Gastroesophageal sphincter (tissue), 4 donors: Measurements from ENCODE around the gene PORCN. TPM values are rescaled to one million over a fixed set of nuclear protein-coding genes. Genes with fewer than 3 reads are reported as not detected.
A peak's percentile ranks its signal among the peaks of the same experiment; 100 is the strongest.

Experiments
- ATAC-seq: fragments of 150-250 bp; one replicate; pipeline ENCODE4 v1.9.1; 2016; ENCODE audit warnings: mild to moderate bottlenecking, moderate library complexity
- H3K27ac ChIP-seq, 4 donors: fragments of 200-600 bp; sonication (generic) in 3 of 4; 1 replicate in 3 of 4; 2 replicates in 1 of 4; pipeline ENCODE4 v1.5.1; 2016 to 2019
- H3K27me3 ChIP-seq: fragments of 200-600 bp; sonication (generic); one replicate; pipeline ENCODE4 v1.5.1; 2019
- H3K36me3 ChIP-seq, 2 donors: fragments of 200-600 bp; sonication (generic); one replicate each; pipeline ENCODE4 v1.5.1; 2019; ENCODE audit warnings: control low read depth in 1 of 2
- H3K4me1 ChIP-seq, 3 donors: fragments of 200-600 bp; sonication (generic); 1 replicate in 2 of 3; 2 replicates in 1 of 3; pipeline ENCODE4 v1.5.1; 2016 to 2019; ENCODE audit warnings: control low read depth in 2 of 3
- H3K4me3 ChIP-seq, 2 donors: fragments of 200-600 bp; sonication (generic); one replicate each; pipeline ENCODE4 v1.5.1; 2019; ENCODE audit warnings: mild to moderate bottlenecking in 1 of 2, moderate library complexity in 1 of 2
- H3K9me3 ChIP-seq, 3 donors: fragments of 200-600 bp; sonication (generic); one replicate each; pipeline ENCODE4 v1.5.1; 2017 to 2019; ENCODE audit warnings: control low read depth in 2 of 3
- CTCF ChIP-seq, 4 experiments: fragments of 200-600 bp in 2 of 4; fragments of 450-650 bp in 2 of 4; sonication (generic) in 1 of 4; IDR thresholded peaks; one replicate each; pipeline ENCODE4 v1.5.1; 2017 to 2019; ENCODE audit warnings: antibody characterized with exemption in 4 of 4, mild to moderate bottlenecking in 2 of 4, moderate library complexity in 2 of 4
- EP300 ChIP-seq: sonication (generic); formaldehyde crosslinking; IDR thresholded peaks from one replicate; pipeline ENCODE4 v1.6.1; 2017; ENCODE audit warnings: antibody characterized with exemption, mild to moderate bottlenecking
- POLR2A ChIP-seq, 2 donors: fragments of 450-650 bp; IDR thresholded peaks; one replicate each; pipeline ENCODE4 v1.6.1; 2017; ENCODE audit warnings: antibody characterized with exemption in 2 of 2, mild to moderate bottlenecking in 2 of 2, moderate library complexity in 1 of 2
- POLR2AphosphoS5 ChIP-seq: sonication (generic); formaldehyde crosslinking; IDR thresholded peaks from one replicate; pipeline ENCODE4 v1.6.1; 2017; ENCODE audit warnings: antibody characterized with exemption
- WGBS, 2 donors: methylation state at CpG; one replicate each; pipeline ENCODE4 v1.1.5; 2018; ENCODE audit warnings: low coverage in 1 of 2; 5-methylcytosine and 5-hydroxymethylcytosine counted together
- total RNA-seq, 4 donors: library from RNA; depleted of rRNA; stranded (reverse); fragments of >200 nt; gene quantifications; one replicate each; pipeline ENCODE4 v1.1.0, GENCODE V29; 2016

PORCN gene
- total RNA-seq, 4 donors from 2014 or later, result 9.4 to 21.0 (median 13.2) TPM

GRCh38 chrX:48504261-48504660, 4.5 kb upstream of the PORCN start:
- ATAC-seq, result no peak
- 65 to 67% methylated on average over 7 of the region's 7 CpGs for WGBS, 2 donors

GRCh38 chrX:48505481-48505880, 3.3 kb upstream of the PORCN start:
- TF ChIP-seq CTCF (IDR thresholded peaks at IDR 0.05) (no peak), EP300 (no peak)
- 82 to 84% methylated on average over 4 to 5 of the region's 5 CpGs for WGBS, 2 donors
- H3K27me3 ChIP-seq, result no peaks in the 10 kb centered on the region
- no peaks in the 10 kb centered on the region for H3K36me3 ChIP-seq
- no peaks in the 10 kb centered on the region for H3K9me3 ChIP-seq
- ATAC-seq, result no peak
- no peak overlapping the region for H3K4me3 ChIP-seq
- H3K4me1 ChIP-seq, result peaks cover 0 to 11% (median 0%) of the 10 kb centered on the region in 3 donors
- H3K27ac ChIP-seq, result no peak overlapping the region

More at GRCh38 chrX:48504261-48504660, 4.5 kb upstream of the PORCN start:
- no peak for TF ChIP-seq EP300
- no peak for TF ChIP-seq POLR2AphosphoS5
- no peak for TF ChIP-seq CTCF (IDR thresholded peaks at IDR 0.05)
- TF ChIP-seq POLR2A (IDR thresholded peaks at IDR 0.05), result no peak
- Histone ChIP-seq H3K36me3 (no peaks in the 10 kb centered on the region), H3K4me3 (no peak overlapping the region), H3K9me3 (no peaks in the 10 kb centered on the region), H3K4me1 (peaks cover 0 to under 1% (median 0%) of the 10 kb centered on the region in 3 donors), H3K27me3 (no peaks in the 10 kb centered on the region), H3K27ac (no peak overlapping the region)

GRCh38 chrX:48507246-48507645, 1.5 kb upstream of the PORCN start:
- H3K9me3 ChIP-seq, result no peaks in the 10 kb centered on the region
- H3K36me3 ChIP-seq, result peaks cover 0 to 4% of the 10 kb centered on the region in 2 donors
- TF ChIP-seq EP300 (no peak), POLR2A (IDR thresholded peaks at IDR 0.05) (no peak), POLR2AphosphoS5 (no peak), CTCF (IDR thresholded peaks at IDR 0.05) (no peak)
- no peak overlapping the region for H3K4me3 ChIP-seq
- no peaks in the 10 kb centered on the region for H3K27me3 ChIP-seq
- peaks cover 0 to 11% (median 0%) of the 10 kb centered on the region in 3 donors for H3K4me1 ChIP-seq
- no peak overlapping the region for H3K27ac ChIP-seq
- 57 to 75% methylated on average over 1 to 3 of the region's 5 CpGs for WGBS, 2 donors
- no peak for ATAC-seq

- Histone ChIP-seq H3K27ac (peak overlapping the region; percentile 81 to 95 (median 84)), H3K36me3 (peaks cover 0 to 8% of the 10 kb centered on the region in 2 donors), H3K4me1 (peaks cover 0 to 11% (median 0%) of the 10 kb centered on the region in 3 donors), H3K4me3 (peak overlapping the region; percentile 75 to 100), H3K9me3 (no peaks in the 10 kb centered on the region), H3K27me3 (no peaks in the 10 kb centered on the region)
- 0 to 47% methylated on average over 1 to 2 of the region's 16 CpGs for WGBS, 2 donors
- ATAC-seq, result peak; percentile 26
- TF ChIP-seq POLR2AphosphoS5 (no peak), EP300 (no peak), CTCF (IDR thresholded peaks at IDR 0.05) (no peak), POLR2A (IDR thresholded peaks at IDR 0.05) (no peak)
Measured at GRCh38 chrX:48509245-48509590, 426 bp downstream of the PORCN start.

- no peak for ATAC-seq
- Histone ChIP-seq H3K27ac (peak overlapping the region in 2 of 4 donors; percentile 81 to 86), H3K4me1 (peaks cover 0 to 11% (median 0%) of the 10 kb centered on the region in 3 donors), H3K36me3 (peaks cover 0 to 9% of the 10 kb centered on the region in 2 donors), H3K4me3 (peak overlapping the region; percentile 75 to 100), H3K27me3 (no peaks in the 10 kb centered on the region), H3K9me3 (no peaks in the 10 kb centered on the region)
- TF ChIP-seq CTCF (IDR thresholded peaks at IDR 0.05) (no peak), POLR2AphosphoS5 (no peak), POLR2A (IDR thresholded peaks at IDR 0.05) (no peak), EP300 (no peak)
- 90% methylated on average over 4 of the region's 11 CpGs; no CpG with 5 or more reads in 1 of the 2 donors for WGBS, 2 donors
Measured at GRCh38 chrX:48509619-48510018, 827 bp downstream of the PORCN start.
